Measurements from ENCODE around the gene LEKR1.
"Not testable (repeated sequence)": the region's sequence is repeated elsewhere in the genome, so short reads cannot be mapped to it uniquely, and the experiment has no call there.

Gene LEKR1

GRCh38 chr3:156910022-156910421 is 83.9 kb downstream of the LEKR1 start:
- ATAC-seq = no peak

- ATAC-seq = not testable (repeated sequence)
These were observed 84.7 kb downstream of the LEKR1 start for GRCh38 chr3:156910831-156911230.

GRCh38 chr3:156914300-156914699 is 88.1 kb downstream of the LEKR1 start:
- ATAC-seq = not testable (repeated sequence)

- no peak for ATAC-seq
These were observed 89.2 kb downstream of the LEKR1 start for GRCh38 chr3:156915372-156915771.

- ATAC-seq = no peak
These were observed 92.6 kb downstream of the LEKR1 start for GRCh38 chr3:156918746-156919145.

GRCh38 chr3:156919818-156920217 is 93.7 kb downstream of the LEKR1 start:
- no peak for ATAC-seq

- ATAC-seq = no peak
These were observed 94.2 kb downstream of the LEKR1 start for GRCh38 chr3:156920399-156920798.

GRCh38 chr3:156923349-156923748 is 97.2 kb downstream of the LEKR1 start:
- no peak for ATAC-seq

- ATAC-seq = no peak
These were observed 112.6 kb downstream of the LEKR1 start for GRCh38 chr3:156938724-156939123.

GRCh38 chr3:156939315-156939714 is 113.2 kb downstream of the LEKR1 start:
- ATAC-seq = no peak

- ATAC-seq = no peak
These were observed 115.2 kb downstream of the LEKR1 start for GRCh38 chr3:156941311-156941710.

- ATAC-seq = no peak
These were observed 122.5 kb downstream of the LEKR1 start for GRCh38 chr3:156948402-156949210.

- ATAC-seq = no peak
These were observed 125.9 kb downstream of the LEKR1 start for GRCh38 chr3:156952011-156952410.

GRCh38 chr3:156957715-156958114 is 131.6 kb downstream of the LEKR1 start:
- ATAC-seq = no peak

GRCh38 chr3:156963096-156963495 is 136.9 kb downstream of the LEKR1 start:
- ATAC-seq = no peak

- no peak for ATAC-seq
These were observed 138.4 kb downstream of the LEKR1 start for GRCh38 chr3:156964577-156964976.

- not testable (repeated sequence) for ATAC-seq
These were observed 140.2 kb downstream of the LEKR1 start for GRCh38 chr3:156966349-156966748.

GRCh38 chr3:156973954-156974353 is 147.8 kb downstream of the LEKR1 start:
- no peak for ATAC-seq

GRCh38 chr3:156974931-156975330 is 148.8 kb downstream of the LEKR1 start:
- no peak for ATAC-seq

- no peak for ATAC-seq
These were observed 149.6 kb downstream of the LEKR1 start for GRCh38 chr3:156975721-156976120.

- ATAC-seq = no peak
These were observed 150.8 kb downstream of the LEKR1 start for GRCh38 chr3:156976933-156977332.

- peak in 1 of 2 donors; percentile 27 for ATAC-seq
These were observed 152.4 kb downstream of the LEKR1 start for GRCh38 chr3:156978481-156978961.

GRCh38 chr3:156981005-156981404 is 154.9 kb downstream of the LEKR1 start:
- no peak for ATAC-seq

GRCh38 chr3:156983559-156983958 is 157.4 kb downstream of the LEKR1 start:
- ATAC-seq = no peak

- ATAC-seq = no peak
These were observed 159.6 kb downstream of the LEKR1 start for GRCh38 chr3:156985711-156986110.

Measured in activated CD4-positive, CD25-positive, alpha-beta regulatory T cell treated with anti-CD3 and anti-CD28 coated beads, Interleukin-2, amount 50 U/mL, for 24 hours (primary cell).